GM12891 (cell line): ENCODE data around the gene ARHGAP12.
A peak's percentile ranks its signal among the peaks of the same experiment; 100 is the strongest.

Experiments
- DNase-seq: peaks from one replicate; pipeline ENCODE4 v3.0.0; 2011; ENCODE audit warnings: low spot score; ENCODE audit not compliant: insufficient read length
- FAIRE-seq: peaks from 2 replicates; lab custom pipeline; 2011; peaks lifted over from hg19 to GRCh38; lab: Jason Lieb, UNC
- PAX5 ChIP-seq: IDR thresholded peaks from 2 replicates; pipeline ENCODE4 v1.6.1; 2011; ENCODE audit warnings: low read length, moderate library complexity, mild to moderate bottlenecking; ENCODE audit not compliant: insufficient read depth, severe bottlenecking
- POLR2A ChIP-seq: IDR thresholded peaks from 2 replicates; pipeline ENCODE4 v1.6.1; 2011; ENCODE audit warnings: low read depth, low read length, control low read depth
- POLR2AphosphoS5 ChIP-seq: IDR thresholded peaks from 2 replicates; pipeline ENCODE4 v1.6.1; 2011; ENCODE audit warnings: low read depth, low read length, control low read depth
- POU2F2 ChIP-seq: IDR thresholded peaks from 2 replicates; pipeline ENCODE4 v1.6.1; 2011; ENCODE audit warnings: low read depth, mild to moderate bottlenecking, control low read depth, low read length, moderate library complexity
- SPI1 ChIP-seq: IDR thresholded peaks from 2 replicates; pipeline ENCODE4 v1.6.1; 2011; ENCODE audit warnings: low read depth, low read length, control low read depth
- TAF1 ChIP-seq: IDR thresholded peaks from 2 replicates; pipeline ENCODE4 v1.6.1; 2011; ENCODE audit warnings: low read depth, low read length, control low read depth

The ARHGAP12 gene

DNA sequence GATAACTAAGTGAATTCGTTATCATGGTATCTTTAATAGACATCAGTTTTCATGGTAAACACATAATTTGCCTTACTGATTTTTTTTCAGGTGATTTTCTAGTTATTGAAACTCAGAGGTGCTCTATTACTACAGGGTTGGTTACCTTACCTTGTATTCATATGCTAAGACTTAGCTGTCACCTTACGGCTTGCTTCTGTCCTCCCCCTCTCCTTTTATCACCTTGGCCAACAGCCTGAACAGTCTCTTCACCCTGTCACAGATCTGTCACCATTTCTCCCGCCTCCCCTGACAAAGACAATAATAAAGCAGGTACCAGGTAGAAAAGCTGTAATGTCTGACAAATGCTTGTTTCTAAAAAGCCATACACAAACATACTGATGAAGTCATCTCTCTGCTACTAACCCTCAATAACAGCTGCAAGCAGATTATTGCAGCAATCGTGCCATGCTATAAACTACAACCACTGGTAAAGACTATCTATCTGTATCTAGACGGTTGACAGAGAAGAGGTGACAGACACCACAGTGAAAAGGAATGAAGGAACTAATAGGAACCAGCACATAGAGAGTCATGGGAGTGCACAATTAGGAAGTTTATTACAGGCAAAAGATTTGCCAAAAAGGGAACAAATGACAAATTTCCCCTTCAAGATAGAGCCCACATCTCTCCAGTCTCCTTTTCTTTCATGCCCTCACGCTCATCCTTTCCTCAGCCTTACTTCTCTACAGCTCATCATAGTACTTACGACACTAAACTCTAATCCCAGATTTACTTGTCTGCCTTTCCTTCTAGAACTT, 57.2 kb downstream of the ARHGAP12 start:
- no peak for FAIRE-seq
- TF ChIP-seq TAF1 = no peak
- TF ChIP-seq POU2F2 = no peak
- no peak for TF ChIP-seq POLR2AphosphoS5
- TF ChIP-seq PAX5 = no peak
- TF ChIP-seq SPI1 = no peak
- no peak for TF ChIP-seq POLR2A
- no peak for DNase-seq

DNA sequence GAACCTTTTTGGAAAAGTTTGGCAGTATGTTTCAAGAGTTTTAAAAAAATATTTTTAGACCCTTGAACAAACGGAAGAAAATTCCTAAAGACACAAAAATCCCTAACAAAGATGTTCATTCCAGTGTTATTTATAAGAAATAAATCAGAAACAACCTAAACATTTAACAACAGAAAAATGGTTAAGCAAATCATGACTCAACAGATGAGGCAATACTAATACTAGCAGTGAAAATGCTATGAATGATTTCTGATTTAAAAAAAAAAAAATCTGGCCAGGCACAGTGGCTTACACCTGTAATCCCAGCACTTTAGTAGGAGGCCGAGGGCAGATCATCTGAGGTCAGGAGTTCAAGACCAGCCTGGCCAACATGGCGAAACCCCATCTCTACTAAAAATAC, 61.0 kb downstream of the ARHGAP12 start:
- no peak for FAIRE-seq
- DNase-seq = no peak
- TF ChIP-seq SPI1 (no peak), POLR2AphosphoS5 (no peak), POLR2A (no peak), PAX5 (no peak), POU2F2 (no peak), TAF1 (no peak)

DNA sequence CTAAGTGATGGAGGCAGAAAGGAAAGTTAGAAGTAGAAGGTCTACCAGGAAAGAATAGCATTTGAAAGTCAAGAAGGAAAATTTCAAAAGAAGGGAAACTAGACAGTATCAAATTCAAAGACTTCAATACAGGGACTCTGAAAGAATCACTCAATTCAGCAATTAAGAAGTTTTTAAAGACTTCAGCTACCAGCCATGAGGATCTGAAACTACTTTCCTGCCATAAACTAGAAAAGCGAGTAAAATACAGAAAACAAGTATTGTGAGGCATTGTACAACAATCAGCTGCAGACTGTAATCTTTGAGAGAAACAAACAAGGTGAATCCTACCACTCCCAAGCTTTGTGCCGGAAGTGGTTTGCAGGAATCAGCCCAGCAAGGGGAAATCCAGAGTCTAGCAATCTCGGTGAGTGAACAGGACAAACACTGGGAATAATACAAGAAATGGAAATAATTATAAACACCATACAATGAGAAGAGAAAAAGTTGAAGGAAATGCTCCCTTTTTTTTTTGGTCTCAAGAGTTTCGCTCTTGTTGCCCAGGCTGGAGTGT, 62.4 kb downstream of the ARHGAP12 start:
- no peak for TF ChIP-seq POLR2AphosphoS5
- TF ChIP-seq SPI1 = peak; percentile 84
- DNase-seq = no peak
- FAIRE-seq = peak; percentile 13

DNA sequence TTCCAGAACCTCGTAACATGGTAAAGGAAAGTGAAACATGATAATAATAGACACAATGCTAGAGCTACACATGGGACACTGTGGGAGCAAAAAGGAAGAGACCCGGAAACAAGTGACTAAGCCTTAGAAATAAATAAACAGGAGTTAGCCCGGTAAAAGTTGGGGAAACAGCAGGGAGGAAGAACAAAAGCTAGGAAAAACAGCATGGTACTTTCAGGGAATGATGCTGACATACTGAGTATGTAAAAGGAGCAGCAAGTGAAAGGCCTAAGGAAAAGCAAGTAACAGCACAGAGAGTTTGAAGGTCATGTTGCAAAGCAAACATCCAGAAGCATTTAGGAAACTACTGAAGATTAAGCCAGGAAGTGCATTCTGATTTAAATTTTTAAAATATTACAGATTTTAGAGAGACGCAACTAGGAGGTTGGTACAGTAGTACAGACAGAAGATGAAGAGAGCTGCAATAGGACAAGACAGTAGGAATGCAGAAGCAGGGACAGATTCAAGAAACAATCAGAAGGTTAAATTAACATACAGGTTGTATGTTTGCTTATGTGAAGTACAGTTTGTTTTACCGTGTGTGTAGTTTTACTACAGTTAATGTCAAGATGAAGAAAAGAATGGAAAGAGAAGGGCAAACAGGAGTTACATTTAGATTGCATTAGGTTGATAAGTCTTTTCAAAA, 63.7 kb downstream of the ARHGAP12 start:
- no peak for DNase-seq
- no peak for TF ChIP-seq POU2F2
- TF ChIP-seq POLR2AphosphoS5 = no peak
- TF ChIP-seq SPI1 = no peak
- TF ChIP-seq TAF1 = no peak
- no peak for TF ChIP-seq POLR2A
- no peak for TF ChIP-seq PAX5
- peak; percentile 52 for FAIRE-seq

DNA sequence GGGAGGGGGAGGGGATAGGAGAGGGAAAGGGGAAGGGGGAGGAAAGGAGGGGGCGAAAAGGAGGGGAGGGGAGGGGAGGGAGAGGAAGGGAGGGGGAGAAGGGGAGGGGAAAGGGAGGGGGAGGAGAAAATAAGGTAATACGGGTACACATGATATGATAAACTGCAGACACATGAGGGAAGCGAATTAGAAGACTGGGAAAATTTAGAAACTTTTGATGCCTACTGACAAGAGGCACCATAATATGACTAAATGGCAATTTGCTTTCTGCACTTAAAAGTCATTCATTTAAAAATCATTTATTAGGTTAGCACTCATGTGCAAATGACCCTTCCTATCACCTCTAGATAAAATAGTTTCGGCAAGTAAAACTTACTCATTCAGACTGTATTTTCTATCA, 73.6 kb downstream of the ARHGAP12 start:
- no peak for DNase-seq
- no peak for TF ChIP-seq PAX5
- no peak for TF ChIP-seq TAF1
- TF ChIP-seq POLR2A = no peak
- TF ChIP-seq POU2F2 = no peak
- no peak for TF ChIP-seq POLR2AphosphoS5
- no peak for TF ChIP-seq SPI1
- no peak for FAIRE-seq

DNA sequence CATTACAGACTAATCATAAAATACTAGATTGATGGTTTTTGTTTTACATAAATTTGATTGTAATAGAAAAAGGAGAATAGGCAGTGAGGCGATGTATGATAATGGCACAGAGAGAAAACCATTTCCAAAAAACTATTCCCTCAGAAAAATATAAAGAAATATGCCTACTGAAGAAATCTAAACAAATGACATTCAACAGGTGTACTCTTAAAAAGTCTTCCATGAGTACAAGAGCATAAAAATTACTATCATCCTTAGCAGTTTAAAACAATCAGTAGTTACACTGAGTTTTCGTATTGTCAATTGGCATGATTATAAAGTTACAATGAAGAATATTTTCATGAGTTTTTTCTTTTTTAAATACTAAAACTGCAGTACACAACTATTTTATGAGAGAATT, 75.0 kb downstream of the ARHGAP12 start:
- no peak for FAIRE-seq

DNA sequence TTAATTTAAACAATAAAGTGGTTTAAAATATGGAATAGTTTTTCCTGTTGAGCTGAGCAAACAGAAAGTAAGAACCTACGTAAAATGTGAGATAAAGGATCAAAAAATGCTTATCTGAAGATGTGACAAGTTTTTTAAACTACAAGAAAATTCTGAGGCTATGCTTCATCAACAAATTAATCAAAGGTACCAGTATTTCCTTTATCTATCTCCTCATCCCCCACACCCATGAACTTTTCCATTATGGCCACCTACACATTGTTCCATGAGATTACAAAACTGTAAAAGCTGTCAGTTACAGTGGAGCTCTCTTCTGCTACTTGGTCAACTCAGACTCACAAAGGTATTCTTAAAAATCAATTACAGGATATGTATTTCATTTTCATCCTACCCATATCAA, 77.4 kb downstream of the ARHGAP12 start:
- no peak for FAIRE-seq
- TF ChIP-seq PAX5 = no peak
- TF ChIP-seq POU2F2 = no peak
- DNase-seq = no peak

More for the DNA sequence above, 75.0 kb downstream of the ARHGAP12 start:
- TF ChIP-seq POLR2A = no peak
- TF ChIP-seq PAX5 = no peak
- no peak for TF ChIP-seq TAF1
- no peak for TF ChIP-seq SPI1
- no peak for TF ChIP-seq POLR2AphosphoS5
- TF ChIP-seq POU2F2 = no peak
- no peak for DNase-seq

GRCh38 chr10:31847515-31847914, 81.1 kb downstream of the ARHGAP12 start:
- TF ChIP-seq POLR2AphosphoS5 (no peak), TAF1 (no peak)
- DNase-seq (no peak), FAIRE-seq (no peak)

DNA sequence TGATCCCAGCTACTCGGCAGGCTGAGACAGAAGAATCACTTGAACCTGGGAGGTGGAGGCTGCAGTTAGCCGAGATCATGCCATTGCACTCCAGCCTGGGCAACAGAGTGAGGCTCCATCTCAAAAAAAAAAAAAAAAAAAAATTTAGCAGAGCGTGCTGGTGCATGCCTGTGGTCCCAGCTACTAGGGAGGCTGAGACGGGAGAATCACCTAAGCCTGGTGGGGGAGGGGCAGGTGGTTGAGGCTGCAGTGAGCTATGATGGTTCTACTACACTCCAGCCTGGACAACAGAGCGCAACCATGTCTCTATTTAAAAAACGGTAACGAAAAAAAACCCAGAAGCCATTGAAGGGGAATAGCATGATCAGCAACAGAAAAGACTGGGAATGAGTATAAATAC, 89.9 kb downstream of the ARHGAP12 start:
- DNase-seq (no peak), FAIRE-seq (no peak)
- TF ChIP-seq POU2F2 = no peak
- TF ChIP-seq PAX5 = no peak
- no peak for TF ChIP-seq SPI1
- TF ChIP-seq TAF1 = no peak
- TF ChIP-seq POLR2AphosphoS5 = no peak
- TF ChIP-seq POLR2A = no peak

- DNase-seq (no peak), FAIRE-seq (no peak)
- TF ChIP-seq POU2F2 (no peak), SPI1 (peak; percentile 75)
Observed at GRCh38 chr10:31838065-31838464, 90.6 kb downstream of the ARHGAP12 start.
